A549 treated with AZD9567 at 1 μM for 4 hours (cell line): Measurements from ENCODE around the gene DLAT. TPM values are rescaled to one million over a fixed set of nuclear protein-coding genes. Genes with fewer than 3 reads are reported as not detected.

Experiments
- total RNA-seq: library from RNA; stranded (reverse); fragments of 200-300 nt; extraction: Qiagen RNA extraction; gene quantifications from 5 replicates; pipeline ENCODE4 v1.2.3, GENCODE V29; 2022; ENCODE audit not compliant: insufficient read depth

Gene DLAT
- 23.9 to 42.9 TPM (median 28.8 TPM) in 5 replicates for total RNA-seq

GRCh38 chr11:112024773-112025678 is at the start of gene DLAT:
DLAT (plus strand) TSS chr11:112025408; CDS start chr11:112025473, 65 bp downstream.

GRCh38 chr11:112073941-112074811 is 49.0 kb downstream of the DLAT start, which contains the start of the genes NKAPD1 and PIH1D2:
NKAPD1 (plus strand) TSS chr11:112074299; CDS start chr11:112075575, 1,276 bp downstream.
PIH1D2 (minus strand) TSS chr11:112074017; CDS start chr11:112073174, 843 bp downstream.

GRCh38 chr11:112086422-112087191 is 61.4 kb downstream of the DLAT start, which contains the start of the genes SDHD and TIMM8B:
SDHD (plus strand) TSS chr11:112086873; CDS start chr11:112086908, 35 bp downstream.
TIMM8B (minus strand) TSS chr11:112086756; CDS start chr11:112086723, 33 bp downstream.

Other genes with a start within 250 kb of the DLAT start
- 18.2 to 24.2 TPM (median 19.5 TPM) in 5 replicates for gene ALG9, start 153.8 kb upstream of the DLAT start, total RNA-seq
- 0.93 to 1.6 TPM (median 1.4 TPM) in 5 replicates for gene FDXACB1, start 146.2 kb upstream of the DLAT start, total RNA-seq
- gene CFAP68, start 145.9 kb upstream of the DLAT start, total RNA-seq: 32.7 to 44.9 TPM (median 33.4 TPM) in 5 replicates
- 8.2 to 17.3 TPM (median 9.8 TPM) in 5 replicates for gene CRYAB, start 113.6 kb upstream of the DLAT start, total RNA-seq
- gene HSPB2, start 112.7 kb upstream of the DLAT start, total RNA-seq: not detected in 5 replicates
- 0.07 to 0.21 TPM in 2 of 5 replicates, not detected in the others for gene C11orf52, start 106.5 kb upstream of the DLAT start, total RNA-seq
- 4.7 to 9.1 TPM (median 7.5 TPM) in 5 replicates for gene DIXDC1, start 88.1 kb upstream of the DLAT start, total RNA-seq
- gene PIH1D2, start 48.6 kb downstream of the DLAT start, total RNA-seq: 0.65 to 6.6 TPM (median 1.2 TPM) in 5 replicates
- 11.7 to 14.1 TPM (median 12.7 TPM) in 5 replicates for gene NKAPD1, start 48.9 kb downstream of the DLAT start, total RNA-seq
- 67.5 to 74.4 TPM (median 72.4 TPM) in 5 replicates for gene TIMM8B, start 61.3 kb downstream of the DLAT start, total RNA-seq
- 67.2 to 103 TPM (median 70.1 TPM) in 5 replicates for gene SDHD, start 61.5 kb downstream of the DLAT start, total RNA-seq
- gene IL18, start 138.7 kb downstream of the DLAT start, total RNA-seq: 85.4 to 94.2 TPM (median 92.6 TPM) in 5 replicates
- not detected in 5 replicates for gene TEX12, start 142.0 kb downstream of the DLAT start, total RNA-seq
- 0.57 to 1.4 TPM (median 0.99 TPM) in 4 of 5 replicates, not detected in the other for gene BCO2, start 150.1 kb downstream of the DLAT start, total RNA-seq
- gene PTS, start 201.0 kb downstream of the DLAT start, total RNA-seq: 27.3 to 30.2 TPM (median 28.5 TPM) in 5 replicates
- gene PLET1, start 235.5 kb downstream of the DLAT start, total RNA-seq: not detected in 5 replicates